Measurements from ENCODE around the gene NEU3.

Gene NEU3

DNA sequence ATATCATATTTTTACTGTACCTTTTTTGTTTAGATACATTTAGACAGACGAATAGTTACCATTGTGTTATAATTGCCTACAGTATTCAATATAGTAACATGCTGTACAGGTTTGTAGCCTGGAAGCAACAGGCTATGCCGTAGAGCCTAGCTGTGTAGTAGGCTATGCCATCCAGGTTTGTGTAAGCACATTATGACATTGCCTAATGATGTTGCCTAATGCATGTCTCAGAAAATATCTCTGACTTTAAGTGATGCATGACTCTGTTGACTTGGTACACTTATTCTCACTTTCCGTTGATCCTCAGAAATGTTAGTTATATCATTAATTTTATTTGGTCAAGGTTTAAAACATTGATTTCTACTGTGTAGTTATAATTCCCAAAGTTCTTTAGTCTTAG, 68.1 kb downstream of the NEU3 start:
- H3K27ac ChIP-seq, result no peak overlapping the region
- H3K4me3 ChIP-seq, result no peak overlapping the region
- no peaks in the 10 kb centered on the region for H3K36me3 ChIP-seq
- no peak for DNase-seq
- H3K27me3 ChIP-seq, result peaks cover 0 to 3% of the 10 kb centered on the region in 2 donors
- TF ChIP-seq, protein P1, sequence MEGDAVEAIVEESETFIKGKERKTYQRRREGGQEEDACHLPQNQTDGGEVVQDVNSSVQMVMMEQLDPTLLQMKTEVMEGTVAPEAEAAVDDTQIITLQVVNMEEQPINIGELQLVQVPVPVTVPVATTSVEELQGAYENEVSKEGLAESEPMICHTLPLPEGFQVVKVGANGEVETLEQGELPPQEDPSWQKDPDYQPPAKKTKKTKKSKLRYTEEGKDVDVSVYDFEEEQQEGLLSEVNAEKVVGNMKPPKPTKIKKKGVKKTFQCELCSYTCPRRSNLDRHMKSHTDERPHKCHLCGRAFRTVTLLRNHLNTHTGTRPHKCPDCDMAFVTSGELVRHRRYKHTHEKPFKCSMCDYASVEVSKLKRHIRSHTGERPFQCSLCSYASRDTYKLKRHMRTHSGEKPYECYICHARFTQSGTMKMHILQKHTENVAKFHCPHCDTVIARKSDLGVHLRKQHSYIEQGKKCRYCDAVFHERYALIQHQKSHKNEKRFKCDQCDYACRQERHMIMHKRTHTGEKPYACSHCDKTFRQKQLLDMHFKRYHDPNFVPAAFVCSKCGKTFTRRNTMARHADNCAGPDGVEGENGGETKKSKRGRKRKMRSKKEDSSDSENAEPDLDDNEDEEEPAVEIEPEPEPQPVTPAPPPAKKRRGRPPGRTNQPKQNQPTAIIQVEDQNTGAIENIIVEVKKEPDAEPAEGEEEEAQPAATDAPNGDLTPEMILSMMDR (IDR thresholded peaks at IDR 0.05), result no peak
- no peaks in the 10 kb centered on the region for H3K4me1 ChIP-seq
- peaks cover 0 to 14% (median 7%) of the 10 kb centered on the region in 3 donors for H3K9me3 ChIP-seq
- intact Hi-C loops (cut with DNase I; ENCODE audit: low total_unique reads), result no loop called here

DNA sequence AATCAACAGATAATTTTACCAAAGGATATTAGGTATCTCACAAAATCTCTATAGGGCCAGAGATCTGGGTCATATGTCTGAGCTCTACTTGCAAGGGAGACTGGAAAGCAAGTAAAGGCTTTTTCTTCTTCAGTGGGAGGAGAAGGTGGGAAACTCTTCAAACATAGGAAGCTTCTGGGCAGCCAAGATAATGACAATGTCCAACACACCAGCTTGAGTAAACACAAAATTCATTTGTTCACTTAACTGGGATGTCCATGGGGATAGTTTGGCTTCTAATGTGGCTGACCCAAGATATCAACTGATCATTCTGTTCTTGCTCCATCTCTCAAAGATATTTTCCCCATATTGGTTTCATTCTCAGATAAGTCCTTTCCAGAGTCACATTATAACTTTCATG, 70.6 kb downstream of the NEU3 start:
- no peak overlapping the region for H3K4me3 ChIP-seq
- H3K27me3 ChIP-seq, result peaks cover 0 to 7% of the 10 kb centered on the region in 2 donors
- no peaks in the 10 kb centered on the region for H3K36me3 ChIP-seq
- intact Hi-C loops (cut with DNase I; ENCODE audit: low total_unique reads), result no loop called here
- no peaks in the 10 kb centered on the region for H3K4me1 ChIP-seq
- no peak overlapping the region for H3K27ac ChIP-seq
- no peak for DNase-seq
- H3K9me3 ChIP-seq, result no peaks in the 10 kb centered on the region
- TF ChIP-seq, protein P1 (IDR thresholded peaks at IDR 0.05), result no peak

DNA sequence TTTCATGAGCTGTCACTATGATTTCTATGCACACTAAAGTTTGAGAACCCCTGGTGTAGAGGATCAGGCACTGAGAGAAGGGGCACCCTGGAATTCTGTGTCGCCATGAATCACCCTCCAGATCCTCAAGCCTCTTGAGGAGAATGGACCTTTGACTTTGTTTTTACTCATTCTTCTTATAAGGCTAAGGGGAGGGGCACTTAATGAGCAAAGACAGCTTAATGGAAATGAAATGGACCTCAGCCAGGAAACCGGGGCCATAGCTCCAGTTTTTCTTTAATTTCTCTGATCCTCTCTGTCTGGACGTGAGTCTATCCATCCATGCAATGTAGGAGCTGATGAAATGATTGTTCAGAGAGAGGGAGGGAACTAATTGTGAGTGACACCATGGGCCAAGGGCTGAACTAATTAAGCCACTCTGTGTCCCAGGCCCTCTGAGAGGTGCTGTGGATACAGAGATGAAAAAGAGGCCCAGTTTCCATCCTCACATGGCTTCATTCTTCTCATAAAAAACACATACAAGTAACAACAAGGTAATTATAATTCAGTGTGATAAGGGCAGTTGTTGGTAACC, 75.1 kb downstream of the NEU3 start:
- peaks cover 0 to 7% of the 10 kb centered on the region in 2 donors for H3K27me3 ChIP-seq
- no peak for DNase-seq

DNA sequence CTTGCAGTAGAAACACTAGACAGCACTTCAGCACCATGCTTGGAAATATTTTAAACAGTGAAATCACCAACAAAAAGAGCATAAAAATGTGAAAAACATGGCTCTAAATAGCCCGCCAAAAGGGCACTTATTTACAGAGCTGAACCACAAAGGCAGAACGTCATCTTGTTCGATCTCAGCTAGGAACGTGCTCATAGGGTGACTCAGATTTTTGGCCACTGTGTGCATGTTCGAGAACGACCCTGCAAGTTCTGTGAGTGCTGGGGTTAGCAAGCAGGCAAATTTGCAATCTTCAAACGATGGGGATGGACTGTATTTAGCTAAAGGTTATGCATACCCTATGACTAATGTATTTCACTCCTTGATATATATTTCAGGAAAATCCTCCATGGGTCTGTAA, 77.3 kb downstream of the NEU3 start:
- intact Hi-C loops (cut with DNase I; ENCODE audit: low total_unique reads), result no loop called here

More for the DNA sequence above, 75.1 kb downstream of the NEU3 start:
- intact Hi-C loops (cut with DNase I; ENCODE audit: low total_unique reads), result no loop called here
- Histone ChIP-seq H3K27ac (no peak overlapping the region), H3K36me3 (no peaks in the 10 kb centered on the region), H3K4me1 (no peaks in the 10 kb centered on the region), H3K9me3 (no peaks in the 10 kb centered on the region), H3K4me3 (no peak overlapping the region)
- TF ChIP-seq, protein P1 (IDR thresholded peaks at IDR 0.05), result no peak

More for the DNA sequence above, 77.3 kb downstream of the NEU3 start:
- Histone ChIP-seq H3K36me3 (no peaks in the 10 kb centered on the region), H3K27ac (no peak overlapping the region), H3K4me1 (no peaks in the 10 kb centered on the region), H3K4me3 (no peak overlapping the region), H3K27me3 (peaks cover 0 to 7% of the 10 kb centered on the region in 2 donors), H3K9me3 (no peaks in the 10 kb centered on the region)
- no peak for DNase-seq
- TF ChIP-seq, protein P1 (IDR thresholded peaks at IDR 0.05), result no peak

Data from tibial artery (tissue), 4 donors.